Uterus (tissue), 2 donors: ENCODE results near the gene SLC39A7.

Experiments
- POLR2A ChIP-seq, 2 donors: fragments of 450-650 bp; IDR thresholded peaks; one replicate each; pipeline ENCODE4 v1.6.1; 2016; ENCODE audit warnings: antibody characterized with exemption in 2 of 2, mild to moderate bottlenecking in 1 of 2, moderate library complexity in 1 of 2
- TF ChIP-seq, protein P1 (sequence below), 4 experiments: fragments of 200-600 bp in 2 of 4; fragments of 450-650 bp in 2 of 4; sonication (generic) in 2 of 4; IDR thresholded peaks; one replicate each; pipeline ENCODE4 v1.5.1; 2016 to 2019; ENCODE audit warnings: antibody characterized with exemption in 4 of 4, mild to moderate bottlenecking in 2 of 4, moderate library complexity in 1 of 4

DNA sequence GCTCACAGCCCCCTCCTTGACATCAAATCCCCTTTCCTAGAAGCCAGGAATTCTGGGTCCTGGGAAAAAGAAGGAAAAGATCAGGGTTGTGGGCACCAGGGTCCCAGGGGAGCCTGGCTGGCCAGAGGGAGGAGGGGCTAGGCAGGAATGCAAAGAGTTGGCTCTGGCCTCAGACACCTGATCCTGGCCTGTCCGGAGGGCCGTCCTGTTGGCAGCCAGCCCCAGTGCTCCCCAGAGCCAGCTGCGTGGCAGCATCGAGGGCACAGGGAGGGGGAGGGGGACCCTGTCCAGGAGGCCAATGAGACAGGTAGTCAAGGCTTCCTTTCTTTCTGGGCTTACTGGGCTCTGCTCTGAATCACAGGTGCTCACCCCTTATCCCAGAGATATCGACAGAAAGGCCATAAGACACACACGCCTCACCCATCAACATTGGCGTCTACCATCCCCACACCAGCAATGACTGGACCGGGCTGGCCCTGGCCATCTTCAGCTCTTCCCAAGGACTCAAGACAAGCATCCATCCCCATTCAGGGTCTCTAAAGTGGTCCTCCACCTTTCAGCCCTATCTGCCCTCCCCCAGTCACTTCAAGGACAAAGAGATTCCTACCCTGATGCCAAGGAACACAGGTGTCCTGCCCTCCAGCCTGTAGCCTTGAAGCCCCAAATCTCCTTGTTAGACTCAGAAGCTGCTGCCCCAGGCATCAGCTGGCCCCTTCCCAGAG, 9.1 kb upstream of the SLC39A7 start:
- TF ChIP-seq, protein P1, sequence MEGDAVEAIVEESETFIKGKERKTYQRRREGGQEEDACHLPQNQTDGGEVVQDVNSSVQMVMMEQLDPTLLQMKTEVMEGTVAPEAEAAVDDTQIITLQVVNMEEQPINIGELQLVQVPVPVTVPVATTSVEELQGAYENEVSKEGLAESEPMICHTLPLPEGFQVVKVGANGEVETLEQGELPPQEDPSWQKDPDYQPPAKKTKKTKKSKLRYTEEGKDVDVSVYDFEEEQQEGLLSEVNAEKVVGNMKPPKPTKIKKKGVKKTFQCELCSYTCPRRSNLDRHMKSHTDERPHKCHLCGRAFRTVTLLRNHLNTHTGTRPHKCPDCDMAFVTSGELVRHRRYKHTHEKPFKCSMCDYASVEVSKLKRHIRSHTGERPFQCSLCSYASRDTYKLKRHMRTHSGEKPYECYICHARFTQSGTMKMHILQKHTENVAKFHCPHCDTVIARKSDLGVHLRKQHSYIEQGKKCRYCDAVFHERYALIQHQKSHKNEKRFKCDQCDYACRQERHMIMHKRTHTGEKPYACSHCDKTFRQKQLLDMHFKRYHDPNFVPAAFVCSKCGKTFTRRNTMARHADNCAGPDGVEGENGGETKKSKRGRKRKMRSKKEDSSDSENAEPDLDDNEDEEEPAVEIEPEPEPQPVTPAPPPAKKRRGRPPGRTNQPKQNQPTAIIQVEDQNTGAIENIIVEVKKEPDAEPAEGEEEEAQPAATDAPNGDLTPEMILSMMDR (IDR thresholded peaks at IDR 0.05), result no peak
- no peak for TF ChIP-seq POLR2A (IDR thresholded peaks at IDR 0.05)
